Nephron (organoid): ENCODE data around the gene C17orf114.

Experiments
- H3K27ac Mint-ChIP-seq, 3 experiments: 2 replicates each; pipeline ENCODE4 v1.8.0; 2020; ENCODE audit warnings: mixed read lengths in 3 of 3, mild to moderate bottlenecking in 2 of 3, moderate library complexity in 1 of 3
- H3K27me3 Mint-ChIP-seq: 2 replicates; pipeline ENCODE4 v1.8.0; 2021; ENCODE audit warnings: low read depth, mild to moderate bottlenecking, moderate library complexity, mixed read lengths
- H3K36me3 Mint-ChIP-seq: 2 replicates; pipeline ENCODE4 v1.8.0; 2020; ENCODE audit warnings: low read depth, mixed read lengths
- H3K4me1 Mint-ChIP-seq: 2 replicates; pipeline ENCODE4 v1.8.0; 2020; ENCODE audit warnings: mixed read lengths
- H3K4me3 Mint-ChIP-seq, 3 experiments: 2 replicates each; pipeline ENCODE4 v1.8.0; 2020; ENCODE audit warnings: mild to moderate bottlenecking in 3 of 3, mixed read lengths in 3 of 3, moderate library complexity in 2 of 3
- H3K9me3 Mint-ChIP-seq: 2 replicates; pipeline ENCODE4 v1.8.0; 2020; ENCODE audit warnings: mixed read lengths
- CTCF ChIP-seq, 3 experiments: fragments of 200-600 bp; sonication (generic); IDR thresholded peaks; one replicate each; pipeline ENCODE4 v1.5.0; 2021; ENCODE audit warnings: antibody characterized with exemption in 3 of 3; ENCODE audit not compliant: unreplicated experiment in 3 of 3

Gene C17orf114

GRCh38 chr17:4843321-4844000 lies 41.3 kb upstream of the C17orf114 start:
- Mint-ChIP-seq H3K9me3 (no peaks in the 10 kb centered on the region), H3K36me3 (peaks cover 10% of the 10 kb centered on the region)
- no peak for TF ChIP-seq CTCF (IDR thresholded peaks at IDR 0.05; ENCODE audit: unreplicated experiment in 3 of 3)

GRCh38 chr17:4842376-4842775 lies 40.2 kb upstream of the C17orf114 start:
- no peak for TF ChIP-seq CTCF (IDR thresholded peaks at IDR 0.05; ENCODE audit: unreplicated experiment in 3 of 3)
- Mint-ChIP-seq H3K9me3 (no peaks in the 10 kb centered on the region), H3K36me3 (peaks cover 10% of the 10 kb centered on the region), H3K4me3 (no peak overlapping the region), H3K27me3 (no peaks in the 10 kb centered on the region), H3K27ac (no peak overlapping the region), H3K4me1 (peaks cover 30% of the 10 kb centered on the region)

More at GRCh38 chr17:4843321-4844000, 41.3 kb upstream of the C17orf114 start:
- Mint-ChIP-seq H3K27me3 (no peaks in the 10 kb centered on the region), H3K4me3 (no peak overlapping the region), H3K4me1 (peaks cover 27% of the 10 kb centered on the region), H3K27ac (no peak overlapping the region)

- no peak for TF ChIP-seq CTCF (IDR thresholded peaks at IDR 0.05; ENCODE audit: unreplicated experiment in 3 of 3)
- H3K4me3 Mint-ChIP-seq: no peak overlapping the region
- H3K36me3 Mint-ChIP-seq: peaks cover 10% of the 10 kb centered on the region
- H3K27me3 Mint-ChIP-seq: no peaks in the 10 kb centered on the region
- no peaks in the 10 kb centered on the region for H3K9me3 Mint-ChIP-seq
- peaks cover 40% of the 10 kb centered on the region for H3K4me1 Mint-ChIP-seq
- peak overlapping the region in 1 of 3 experiments; percentile 4 for H3K27ac Mint-ChIP-seq
Observed at GRCh38 chr17:4840893-4841242, 38.7 kb upstream of the C17orf114 start.

GRCh38 chr17:4839965-4840892 lies 38.1 kb upstream of the C17orf114 start:
- H3K9me3 Mint-ChIP-seq: no peaks in the 10 kb centered on the region
- H3K36me3 Mint-ChIP-seq: peaks cover 10% of the 10 kb centered on the region
- no peak overlapping the region for H3K4me3 Mint-ChIP-seq
- peaks cover 43% of the 10 kb centered on the region for H3K4me1 Mint-ChIP-seq
- no peak for TF ChIP-seq CTCF (IDR thresholded peaks at IDR 0.05; ENCODE audit: unreplicated experiment in 3 of 3)
- H3K27me3 Mint-ChIP-seq: no peaks in the 10 kb centered on the region
- peak overlapping the region in 1 of 3 experiments; percentile 4 for H3K27ac Mint-ChIP-seq

GRCh38 chr17:4839221-4839620 lies 37.1 kb upstream of the C17orf114 start:
- H3K9me3 Mint-ChIP-seq: no peaks in the 10 kb centered on the region
- peaks cover 52% of the 10 kb centered on the region for H3K4me1 Mint-ChIP-seq
- no peaks in the 10 kb centered on the region for H3K27me3 Mint-ChIP-seq
- TF ChIP-seq CTCF (IDR thresholded peaks at IDR 0.05; ENCODE audit: unreplicated experiment in 3 of 3): no peak
- H3K4me3 Mint-ChIP-seq: no peak overlapping the region
- peak overlapping the region in 2 of 3 experiments; percentile 4 to 27 for H3K27ac Mint-ChIP-seq
- H3K36me3 Mint-ChIP-seq: peaks cover 7% of the 10 kb centered on the region
